ENCODE results near the gene CD163.

DNA sequence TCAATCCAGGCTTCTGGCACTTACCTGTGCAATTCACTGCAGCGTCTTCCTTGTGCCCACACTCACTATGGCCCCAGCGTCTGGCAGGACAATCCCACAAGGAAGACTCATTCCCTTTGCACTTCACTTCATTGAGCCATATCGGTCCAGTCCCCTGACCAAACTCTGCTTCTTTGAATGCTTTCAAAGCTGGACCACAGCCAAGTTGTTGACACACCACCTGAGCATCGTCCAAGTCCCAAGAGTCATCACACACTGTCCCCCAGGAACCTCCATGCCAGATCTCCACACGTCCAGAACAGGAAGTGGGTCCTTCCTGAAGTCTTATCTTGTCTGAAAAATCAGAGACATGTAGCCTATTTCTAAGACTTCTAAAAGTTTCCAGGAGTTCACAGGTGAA is 20.2 kb downstream of the CD163 start:
- no peak for TF ChIP-seq ARNT (IDR thresholded peaks at IDR 0.05)
- TF ChIP-seq BHLHE40 (IDR thresholded peaks at IDR 0.05; ENCODE audit: borderline replicate concordance), result no peak
- TF ChIP-seq NFRKB (IDR thresholded peaks at IDR 0.05), result no peak
- no peak for TF ChIP-seq SP1 (IDR thresholded peaks at IDR 0.05)
- TF ChIP-seq, protein P1, sequence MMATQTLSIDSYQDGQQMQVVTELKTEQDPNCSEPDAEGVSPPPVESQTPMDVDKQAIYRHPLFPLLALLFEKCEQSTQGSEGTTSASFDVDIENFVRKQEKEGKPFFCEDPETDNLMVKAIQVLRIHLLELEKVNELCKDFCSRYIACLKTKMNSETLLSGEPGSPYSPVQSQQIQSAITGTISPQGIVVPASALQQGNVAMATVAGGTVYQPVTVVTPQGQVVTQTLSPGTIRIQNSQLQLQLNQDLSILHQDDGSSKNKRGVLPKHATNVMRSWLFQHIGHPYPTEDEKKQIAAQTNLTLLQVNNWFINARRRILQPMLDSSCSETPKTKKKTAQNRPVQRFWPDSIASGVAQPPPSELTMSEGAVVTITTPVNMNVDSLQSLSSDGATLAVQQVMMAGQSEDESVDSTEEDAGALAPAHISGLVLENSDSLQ (IDR thresholded peaks at IDR 0.05), result no peak
- no peak for TF ChIP-seq CTBP1 (IDR thresholded peaks at IDR 0.05; ENCODE audit: borderline replicate concordance)
- TF ChIP-seq SUZ12 (IDR thresholded peaks at IDR 0.05), result no peak
- no peak for TF ChIP-seq TARDBP (IDR thresholded peaks at IDR 0.05)
- TF ChIP-seq FOXK2 (IDR thresholded peaks at IDR 0.05), result no peak
- no peak for TF ChIP-seq FOXA1 (IDR thresholded peaks at IDR 0.05)
- TF ChIP-seq HDGF (IDR thresholded peaks at IDR 0.05; ENCODE audit: borderline replicate concordance), result no peak
- TF ChIP-seq ZNF384 (IDR thresholded peaks at IDR 0.05), result no peak

Data from HEK293T (cell line).